ENCODE data around the gene ACTMAP. TPM values are rescaled to one million over a fixed set of nuclear protein-coding genes. Genes with fewer than 3 reads are reported as not detected.

Gene ACTMAP
- total and polyA plus RNA-seq, 2 of the 13 experiments (the other 11 are each of a cell fraction or from before 2014, with no cell fraction given) = 2.2 to 7.9 TPM

GRCh38 chr19:40736661-40737060 is 13.6 kb downstream of the ACTMAP start:
- H3K27ac ChIP-seq (ENCODE audit: extremely low read length, insufficient read depth, low read length) = no peak overlapping the region
- WGBS (ENCODE audit: low lambda C conversion rate) = 87% methylated on average over 9 of the region's 9 CpGs
- intact Hi-C loops (cut with micrococcal nuclease; ENCODE audit: unreplicated experiment) = no loop called here
- TF ChIP-seq ZNF207 (IDR thresholded peaks at IDR 0.05; ENCODE audit: borderline replicate concordance) (no peak), NR2C2 (CRISPR knock-in tag; IDR thresholded peaks at IDR 0.05; ENCODE audit: borderline replicate concordance) (no peak), GRHL1 (CRISPR knock-in tag; conservative IDR thresholded peaks at IDR 0.05) (no peak), PHF8 (CRISPR knock-in tag; IDR thresholded peaks at IDR 0.05) (no peak), ATF7 (IDR thresholded peaks at IDR 0.05) (no peak), ATF7 (CRISPR knock-in tag; IDR thresholded peaks at IDR 0.05) (no peak), NFIB (CRISPR knock-in tag; IDR thresholded peaks at IDR 0.05; ENCODE audit: borderline replicate concordance) (no peak), ATF2 (CRISPR knock-in tag; IDR thresholded peaks at IDR 0.05) (no peak), ARNT (IDR thresholded peaks at IDR 0.05) (no peak), ZNF577 (CRISPR knock-in tag; IDR thresholded peaks at IDR 0.05; ENCODE audit: borderline replicate concordance, low read depth) (no peak), ZMAT3 (CRISPR knock-in tag; conservative IDR thresholded peaks at IDR 0.05) (no peak), ZNF136 (CRISPR knock-in tag; IDR thresholded peaks at IDR 0.05; ENCODE audit: low read depth) (no peak), ZNF598 (CRISPR knock-in tag; IDR thresholded peaks at IDR 0.05; ENCODE audit: borderline replicate concordance) (no peak), KAT8 (CRISPR knock-in tag; IDR thresholded peaks at IDR 0.05) (no peak), ZNF83 (CRISPR knock-in tag; IDR thresholded peaks at IDR 0.05; ENCODE audit: borderline replicate concordance) (no peak)
- TF ChIP-seq, protein P1, sequence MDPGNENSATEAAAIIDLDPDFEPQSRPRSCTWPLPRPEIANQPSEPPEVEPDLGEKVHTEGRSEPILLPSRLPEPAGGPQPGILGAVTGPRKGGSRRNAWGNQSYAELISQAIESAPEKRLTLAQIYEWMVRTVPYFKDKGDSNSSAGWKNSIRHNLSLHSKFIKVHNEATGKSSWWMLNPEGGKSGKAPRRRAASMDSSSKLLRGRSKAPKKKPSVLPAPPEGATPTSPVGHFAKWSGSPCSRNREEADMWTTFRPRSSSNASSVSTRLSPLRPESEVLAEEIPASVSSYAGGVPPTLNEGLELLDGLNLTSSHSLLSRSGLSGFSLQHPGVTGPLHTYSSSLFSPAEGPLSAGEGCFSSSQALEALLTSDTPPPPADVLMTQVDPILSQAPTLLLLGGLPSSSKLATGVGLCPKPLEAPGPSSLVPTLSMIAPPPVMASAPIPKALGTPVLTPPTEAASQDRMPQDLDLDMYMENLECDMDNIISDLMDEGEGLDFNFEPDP (CRISPR knock-in tag; conservative IDR thresholded peaks at IDR 0.05) = no peak
- TF ChIP-seq, protein P2, sequence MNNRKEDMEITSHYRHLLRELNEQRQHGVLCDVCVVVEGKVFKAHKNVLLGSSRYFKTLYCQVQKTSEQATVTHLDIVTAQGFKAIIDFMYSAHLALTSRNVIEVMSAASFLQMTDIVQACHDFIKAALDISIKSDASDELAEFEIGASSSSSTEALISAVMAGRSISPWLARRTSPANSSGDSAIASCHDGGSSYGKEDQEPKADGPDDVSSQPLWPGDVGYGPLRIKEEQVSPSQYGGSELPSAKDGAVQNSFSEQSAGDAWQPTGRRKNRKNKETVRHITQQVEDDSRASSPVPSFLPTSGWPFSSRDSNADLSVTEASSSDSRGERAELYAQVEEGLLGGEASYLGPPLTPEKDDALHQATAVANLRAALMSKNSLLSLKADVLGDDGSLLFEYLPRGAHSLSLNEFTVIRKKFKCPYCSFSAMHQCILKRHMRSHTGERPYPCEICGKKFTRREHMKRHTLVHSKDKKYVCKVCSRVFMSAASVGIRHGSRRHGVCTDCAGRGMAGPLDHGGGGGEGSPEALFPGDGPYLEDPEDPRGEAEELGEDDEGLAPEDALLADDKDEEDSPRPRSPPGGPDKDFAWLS (CRISPR knock-in tag; IDR thresholded peaks at IDR 0.05; ENCODE audit: borderline replicate concordance) = no peak
- TF ChIP-seq, protein P3, sequence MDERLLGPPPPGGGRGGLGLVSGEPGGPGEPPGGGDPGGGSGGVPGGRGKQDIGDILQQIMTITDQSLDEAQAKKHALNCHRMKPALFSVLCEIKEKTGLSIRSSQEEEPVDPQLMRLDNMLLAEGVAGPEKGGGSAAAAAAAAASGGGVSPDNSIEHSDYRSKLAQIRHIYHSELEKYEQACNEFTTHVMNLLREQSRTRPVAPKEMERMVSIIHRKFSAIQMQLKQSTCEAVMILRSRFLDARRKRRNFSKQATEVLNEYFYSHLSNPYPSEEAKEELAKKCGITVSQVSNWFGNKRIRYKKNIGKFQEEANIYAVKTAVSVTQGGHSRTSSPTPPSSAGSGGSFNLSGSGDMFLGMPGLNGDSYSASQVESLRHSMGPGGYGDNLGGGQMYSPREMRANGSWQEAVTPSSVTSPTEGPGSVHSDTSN (CRISPR knock-in tag; IDR thresholded peaks at IDR 0.05) = no peak
- no peak for FAIRE-seq
- BruUV-seq (replicated peaks) = no TSS peak
- no peaks in the 10 kb centered on the region for H3K79me2 ChIP-seq (ENCODE audit: insufficient read depth, low read length)
- peaks cover 19% of the 10 kb centered on the region for H3K4me1 ChIP-seq (ENCODE audit: insufficient read depth, low read length)
- H3K4me3 ChIP-seq (replicated peaks in 1 of 3; ENCODE audit: insufficient read depth in 1 of 3, low read depth in 2 of 3, low read length in 3 of 3) = no peak overlapping the region
- peaks cover 23 to 65% of the 10 kb centered on the region in 2 experiments for H3K36me3 ChIP-seq (replicated peaks in 1 of 2; ENCODE audit: control insufficient read depth in 1 of 2, insufficient read depth in 2 of 2, low read length in 2 of 2)
- no peak for ATAC-seq
- ChIA-PET POLR2A (interaction anchor here (1.2 kb wide), 1 partner anchor 14 kb away, joined by 3 read pairs; the partner anchor contains the start of gene ACTMAP), CTCF (ENCODE audit: low intra/inter-chr PET ratio, low total read pairs) (no interaction called here)
- in situ Hi-C loops (cut with HindIII; ENCODE audit: extremely low pct_ligation_motif_present, low pct_unique_long_range_greater_than_20kb) = no loop called here
- no peak overlapping the region for H3K4me2 ChIP-seq (ENCODE audit: low read depth, low read length)
- H4K20me1 ChIP-seq (ENCODE audit: insufficient read depth, low read length) = no peaks in the 10 kb centered on the region
- no peaks in the 10 kb centered on the region for H3K9me3 ChIP-seq (ENCODE audit: low read length)
- H2AFZ ChIP-seq (ENCODE audit: low read length) = no peak overlapping the region
- H3K27me3 ChIP-seq (ENCODE audit: control insufficient read depth in 1 of 2, insufficient read depth in 2 of 2, low read length in 2 of 2) = no peaks in the 10 kb centered on the region
- no peak overlapping the region for H3K9ac ChIP-seq (ENCODE audit: insufficient read depth, low read depth, low read length)
- DNase-seq (ENCODE audit: low spot score) = no peak
